GM21423 (cell line): Measurements from ENCODE around the gene ABCA3.

Experiments used
- ATAC-seq: cut with Tn5 transposase; IDR thresholded peaks from one replicate; pipeline ENCODE4 v1.9.1; 2021; ENCODE audit warnings: mild to moderate bottlenecking, moderate library complexity; ENCODE audit not compliant: unreplicated experiment

ABCA3 gene

DNA sequence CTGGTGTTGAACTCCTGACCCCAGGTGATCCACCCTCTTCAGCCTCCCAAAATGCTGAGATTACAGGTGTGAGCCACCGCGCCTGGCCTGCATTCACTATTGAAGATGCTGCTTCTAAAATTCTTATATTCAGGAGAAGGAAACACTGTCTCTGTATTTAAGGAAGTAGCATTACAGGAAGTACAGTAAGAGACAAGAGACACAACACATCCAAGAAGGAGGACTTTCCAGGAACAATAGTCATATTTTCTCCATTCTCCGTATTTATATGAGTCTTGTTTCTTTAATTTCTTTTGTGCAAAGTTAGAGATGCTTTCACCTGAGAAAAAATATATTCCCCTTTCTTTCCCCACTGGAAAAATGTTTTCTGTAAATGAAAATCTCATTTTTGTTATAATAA is 18.3 kb upstream of the ABCA3 start:
- ATAC-seq, result no peak

DNA sequence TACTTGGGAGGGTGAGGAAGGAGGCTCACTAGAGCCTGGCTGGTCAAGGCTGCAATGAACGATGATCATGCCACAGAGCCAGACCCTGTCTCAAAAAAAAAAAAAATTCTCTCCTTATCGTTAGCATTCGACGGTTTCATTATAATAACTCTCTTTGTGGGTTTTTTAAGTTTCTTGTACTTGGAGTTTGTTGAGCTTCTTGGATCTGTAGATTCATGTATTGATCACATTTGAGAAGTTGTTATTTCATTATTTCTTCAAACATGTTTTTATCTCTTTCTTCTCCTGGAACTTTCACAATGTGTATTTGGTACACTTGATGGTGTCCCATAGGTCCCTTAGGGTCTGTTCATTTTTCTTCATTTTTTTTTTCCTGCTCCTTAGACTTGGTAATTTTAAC is 16.8 kb upstream of the ABCA3 start:
- no peak for ATAC-seq

DNA sequence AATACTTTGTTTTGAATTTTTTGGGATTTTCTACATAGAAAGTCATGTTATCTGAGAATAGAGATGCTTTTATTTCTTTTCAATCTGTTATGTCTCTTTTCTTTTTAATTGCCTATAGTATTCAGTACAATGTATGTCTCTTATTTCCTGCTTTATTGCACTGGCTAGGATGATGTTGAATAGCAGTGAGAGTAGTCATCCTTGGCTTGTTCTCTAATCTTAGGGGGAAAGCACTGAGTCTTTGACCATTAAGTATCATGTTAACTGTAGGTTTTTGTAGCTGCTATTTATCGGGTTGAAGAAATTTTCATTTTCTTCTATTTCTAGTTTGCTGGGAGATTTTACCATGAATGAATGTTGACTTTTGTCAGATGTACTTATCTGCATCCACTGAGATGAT is 10.0 kb upstream of the ABCA3 start:
- no peak for ATAC-seq

DNA sequence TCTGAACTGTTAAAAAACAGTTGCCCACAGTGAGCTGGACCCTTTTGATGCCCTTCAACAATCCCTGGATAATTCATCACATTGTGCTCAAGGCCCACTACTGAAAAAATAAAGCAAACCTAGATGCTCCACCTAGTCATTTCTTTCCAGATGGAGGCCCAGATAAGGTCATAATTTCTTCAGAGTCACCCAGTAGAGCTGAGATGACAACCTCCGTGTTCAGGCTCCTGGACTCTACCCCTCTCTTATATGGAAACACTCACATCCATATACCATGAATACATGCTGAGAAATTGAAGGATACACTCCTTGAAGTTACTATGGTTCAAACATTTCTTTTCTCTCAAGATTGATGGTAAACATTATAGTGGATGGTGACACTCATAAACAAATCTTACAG is 2.7 kb upstream of the ABCA3 start:
- ATAC-seq, result no peak

DNA sequence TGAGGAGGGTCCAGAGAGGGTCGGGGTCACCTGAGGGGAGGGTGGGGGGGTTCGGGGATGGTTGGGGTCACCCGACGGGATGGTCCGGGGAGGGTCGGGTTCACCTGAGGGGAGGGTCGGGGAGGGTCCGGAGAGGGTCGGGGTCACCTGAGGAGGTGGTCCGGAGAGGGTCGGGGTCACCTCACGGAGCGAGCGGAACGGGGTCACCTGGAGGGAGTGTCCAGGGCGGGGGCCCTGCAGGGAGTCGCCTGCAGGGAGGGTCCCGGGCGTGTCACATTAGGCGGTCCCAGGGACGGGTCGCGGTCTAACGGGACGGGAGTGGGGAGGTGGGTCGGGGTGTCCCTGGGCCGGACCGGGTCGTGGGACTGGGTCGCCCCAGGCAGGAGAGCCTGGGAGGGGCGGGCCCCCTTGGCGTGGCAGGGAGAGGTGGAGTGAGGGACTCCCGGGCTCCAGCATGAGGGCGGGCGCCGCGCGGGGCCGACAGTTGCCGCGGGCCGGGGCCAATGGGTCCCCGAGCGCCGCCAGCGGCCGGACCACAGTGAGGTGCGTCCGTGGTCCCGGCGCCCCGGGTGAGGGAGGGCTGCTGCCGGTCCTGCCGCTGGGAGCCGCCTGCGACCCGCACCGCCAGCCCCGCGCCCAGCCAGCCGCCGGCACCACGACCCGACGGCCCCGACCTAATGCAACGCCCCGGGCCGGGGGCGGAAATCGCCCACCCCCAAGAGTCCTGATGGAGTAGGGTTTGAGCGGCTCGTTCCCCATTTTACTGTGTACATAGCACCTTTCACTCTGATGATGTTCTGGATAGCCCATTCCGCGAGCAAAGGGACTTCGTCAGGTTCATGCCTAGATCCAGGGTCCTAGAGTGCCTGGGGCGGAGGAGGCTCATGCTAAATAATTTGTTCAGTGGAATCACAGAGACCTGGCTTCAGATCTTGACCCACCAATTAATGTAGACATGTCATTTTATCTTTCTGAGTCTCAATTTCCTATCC is 1.2 kb upstream of the ABCA3 start:
- no peak for ATAC-seq

DNA sequence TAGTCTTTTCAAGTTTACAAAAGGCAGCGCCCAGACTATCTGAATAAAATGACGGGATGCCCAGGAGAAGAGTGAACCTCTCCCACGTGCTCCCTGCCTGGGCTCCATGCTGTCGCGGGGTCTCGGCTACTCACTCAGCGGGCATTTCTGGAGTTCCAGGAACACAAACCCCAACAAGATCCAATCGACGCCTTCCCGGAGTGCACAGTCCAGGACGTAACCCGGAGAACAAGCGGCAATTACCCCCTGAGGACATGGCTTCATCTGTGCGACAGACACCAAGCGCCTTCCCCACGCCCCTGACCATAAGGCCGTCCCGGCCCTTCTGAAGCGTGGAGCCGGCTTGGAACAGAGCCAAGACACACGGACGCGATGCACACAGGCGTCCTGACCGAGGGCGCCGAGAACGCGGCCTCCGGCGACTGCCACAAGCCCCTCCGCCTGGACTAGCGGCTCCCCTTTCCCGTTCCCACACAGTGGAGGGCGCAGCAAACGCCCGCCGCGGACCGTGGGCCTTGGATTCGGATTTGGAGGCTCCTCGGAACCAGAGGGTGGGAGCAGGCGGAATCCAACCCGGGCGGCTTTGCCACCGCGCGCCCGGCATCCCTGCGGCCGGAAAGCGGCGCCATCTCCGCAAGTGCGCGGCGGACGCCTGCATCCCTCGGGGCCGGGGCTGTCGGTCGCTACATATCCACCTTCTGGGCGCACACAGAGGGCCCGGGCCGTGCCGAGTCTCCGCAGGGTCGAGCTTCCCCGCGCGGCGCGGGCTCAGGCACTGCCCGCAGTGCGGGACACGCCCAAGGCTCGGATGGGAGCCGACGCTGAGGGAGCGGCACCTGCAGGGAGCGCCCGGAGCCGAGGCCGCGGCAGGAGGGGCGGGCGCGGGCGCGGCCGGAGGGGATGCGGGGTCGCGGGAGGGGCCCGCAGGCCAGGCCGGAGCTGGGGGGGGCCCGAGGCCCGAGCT is 725 bp downstream of the ABCA3 start:
- peak; percentile 23 for ATAC-seq

DNA sequence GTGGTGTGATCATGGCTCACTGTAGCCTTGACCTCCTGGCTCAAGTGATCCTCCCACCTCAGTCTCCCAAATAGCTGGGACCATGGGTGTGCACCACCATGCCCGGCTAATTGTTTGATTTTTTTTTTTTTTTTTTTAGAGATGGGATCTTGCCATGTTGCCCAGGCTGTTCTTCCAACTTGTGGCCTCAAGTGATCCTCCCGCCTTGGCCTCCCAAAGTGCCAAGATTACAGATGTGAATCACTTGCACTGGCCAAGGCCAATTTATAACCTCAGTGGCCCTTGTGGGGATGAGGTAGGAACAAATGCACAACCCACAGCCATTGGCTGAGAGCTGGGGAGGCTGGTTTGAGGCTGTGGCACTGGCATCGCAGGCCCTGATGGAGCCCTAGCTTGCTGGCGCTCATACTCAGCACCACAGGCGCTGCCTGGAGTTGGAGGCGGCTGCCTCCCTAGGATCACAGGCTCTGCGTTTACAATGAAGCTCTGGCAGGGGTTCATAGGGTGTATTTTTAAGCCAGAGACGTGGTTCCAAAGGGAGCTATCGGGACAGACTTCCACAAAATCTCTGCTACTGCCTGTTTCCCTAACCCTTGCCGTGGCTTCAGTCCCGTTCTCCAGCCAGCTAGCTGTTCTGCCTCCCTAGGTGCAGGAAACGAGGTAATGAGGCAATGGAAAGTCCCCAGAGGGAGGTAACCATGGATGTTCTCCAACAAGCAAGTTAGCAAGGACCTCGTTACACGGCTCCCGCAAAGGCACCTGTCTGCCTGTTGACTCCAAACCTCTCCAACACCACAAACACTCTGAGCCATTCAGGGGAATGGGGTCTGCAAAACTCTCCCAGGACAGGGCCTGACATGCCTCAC is 2.9 kb downstream of the ABCA3 start:
- ATAC-seq, result no peak

DNA sequence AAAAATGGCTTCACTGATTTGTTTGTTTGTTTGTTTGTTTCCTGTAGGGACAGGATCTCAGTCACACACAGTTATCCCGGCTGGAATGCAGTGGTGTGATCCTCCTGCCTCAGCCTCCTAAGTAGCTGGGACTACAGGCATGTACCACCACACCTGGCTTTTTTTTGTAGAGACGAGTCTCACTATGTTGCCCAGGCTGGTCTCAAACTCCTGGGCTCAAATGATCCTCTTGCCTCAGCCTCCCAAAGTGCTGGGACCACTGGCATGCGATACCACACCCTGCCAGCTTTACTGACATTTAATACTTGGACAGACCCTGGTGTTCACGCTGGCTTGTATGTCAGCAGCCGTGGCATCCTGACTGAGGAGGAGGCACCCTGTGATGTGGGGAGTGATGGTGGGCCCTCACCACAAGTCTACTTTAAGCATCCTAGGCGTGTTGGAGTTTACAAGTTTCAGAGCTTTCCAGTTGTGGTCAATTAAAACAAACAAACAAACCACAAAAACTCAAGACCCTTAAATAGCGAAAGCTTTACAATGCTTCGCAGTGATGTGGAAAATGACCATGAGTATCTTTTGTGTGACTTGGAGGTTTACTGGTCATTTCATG is 5.1 kb downstream of the ABCA3 start:
- no peak for ATAC-seq

DNA sequence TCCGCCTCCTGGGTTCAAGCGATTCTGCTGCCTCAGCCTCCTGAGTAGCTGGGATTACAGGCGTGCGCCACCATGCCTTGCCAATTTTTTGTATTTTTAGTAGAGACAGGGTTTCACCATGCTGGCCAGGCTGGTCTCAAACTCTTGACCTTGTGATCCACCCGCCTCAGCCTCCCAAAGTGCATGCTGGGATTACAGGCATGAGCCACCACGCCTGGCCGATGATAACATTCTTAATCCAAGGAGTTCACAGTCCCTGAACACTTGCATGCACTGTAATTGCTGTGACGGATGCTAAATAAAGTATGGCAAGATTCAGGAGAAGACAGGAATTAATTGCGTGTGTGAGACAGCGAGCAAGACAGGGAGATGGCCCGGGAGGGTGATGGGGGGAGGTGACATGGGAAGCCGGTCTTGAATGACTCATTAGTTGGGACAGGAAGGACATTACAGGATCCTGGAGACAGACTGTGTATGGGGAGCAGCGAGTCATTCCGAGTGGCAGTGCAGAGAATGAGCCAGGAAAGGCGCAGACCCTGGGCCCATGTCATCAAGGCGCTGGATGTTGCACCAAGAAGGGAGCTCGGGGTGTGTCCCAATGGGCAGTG is 6.7 kb downstream of the ABCA3 start:
- no peak for ATAC-seq

DNA sequence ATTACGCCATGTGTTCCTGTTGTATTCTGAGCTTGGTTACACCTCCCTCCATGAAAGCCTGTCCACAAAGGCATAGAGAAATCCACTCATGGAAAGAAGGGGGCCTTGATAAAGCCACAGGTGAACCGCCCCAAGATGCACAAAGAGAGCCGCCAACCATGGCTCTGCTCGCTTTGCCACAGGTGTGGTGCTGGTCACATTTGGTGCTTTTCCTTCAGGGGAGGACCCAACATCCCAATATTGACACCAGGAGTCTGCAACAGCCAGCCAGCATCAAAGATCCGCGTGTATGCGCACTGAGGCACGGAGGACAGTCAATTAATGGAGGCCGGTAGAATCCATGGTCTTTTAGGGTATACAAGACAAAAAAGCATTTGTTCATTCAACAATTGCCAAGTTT is 7.3 kb downstream of the ABCA3 start:
- ATAC-seq, result no peak

DNA sequence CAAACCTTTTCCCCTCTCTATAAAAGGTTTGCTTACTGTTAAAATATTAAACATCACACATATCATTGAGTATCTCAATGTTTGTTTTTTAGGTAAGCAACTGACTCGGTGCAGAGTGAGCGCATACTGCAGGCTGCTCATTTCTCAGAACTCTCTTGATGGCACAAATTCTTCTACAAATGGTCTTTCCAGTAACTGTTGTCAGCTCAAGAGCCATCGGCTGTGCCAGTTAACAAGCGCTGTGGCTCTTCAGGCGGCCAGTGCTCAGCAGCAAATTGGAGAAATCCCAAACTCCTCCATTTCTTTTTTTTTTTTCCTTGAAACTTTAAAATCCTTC is 8.6 kb downstream of the ABCA3 start:
- ATAC-seq, result no peak

DNA sequence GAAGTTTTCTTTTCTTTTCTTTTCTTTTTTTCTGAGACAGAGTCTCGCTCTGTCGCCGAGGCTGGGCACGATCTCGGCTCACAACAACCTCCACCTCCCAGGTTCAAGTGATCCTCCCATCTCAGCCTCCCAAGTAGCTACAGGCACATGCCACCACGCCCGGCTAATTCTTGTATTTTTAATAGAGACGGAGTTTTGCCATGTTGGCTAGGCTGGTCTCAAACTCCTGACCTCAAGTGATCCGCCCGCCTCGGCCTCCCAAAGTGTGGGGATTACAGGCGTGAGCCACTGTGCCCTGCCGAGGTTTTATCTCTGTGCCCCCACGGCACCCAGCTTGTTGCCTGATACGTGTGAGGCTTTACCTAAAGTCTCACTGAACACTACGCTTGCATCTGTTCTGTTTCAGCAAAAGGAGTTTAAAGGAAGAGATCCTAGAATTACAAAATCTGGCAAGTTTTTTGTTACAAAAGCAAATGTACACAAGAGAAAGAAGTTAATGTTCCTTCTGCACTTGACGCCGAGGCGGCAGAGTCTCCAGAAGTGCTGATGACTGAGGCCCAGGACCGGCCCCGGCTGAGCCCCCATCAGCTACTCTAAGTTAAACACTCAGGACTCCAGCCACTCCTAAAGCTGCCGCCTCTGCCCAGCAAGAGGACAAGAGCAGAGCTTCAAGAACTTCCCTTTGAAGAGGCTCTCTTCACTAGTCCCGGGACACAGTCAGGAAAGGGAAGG is 9.2 kb downstream of the ABCA3 start:
- no peak for ATAC-seq

DNA sequence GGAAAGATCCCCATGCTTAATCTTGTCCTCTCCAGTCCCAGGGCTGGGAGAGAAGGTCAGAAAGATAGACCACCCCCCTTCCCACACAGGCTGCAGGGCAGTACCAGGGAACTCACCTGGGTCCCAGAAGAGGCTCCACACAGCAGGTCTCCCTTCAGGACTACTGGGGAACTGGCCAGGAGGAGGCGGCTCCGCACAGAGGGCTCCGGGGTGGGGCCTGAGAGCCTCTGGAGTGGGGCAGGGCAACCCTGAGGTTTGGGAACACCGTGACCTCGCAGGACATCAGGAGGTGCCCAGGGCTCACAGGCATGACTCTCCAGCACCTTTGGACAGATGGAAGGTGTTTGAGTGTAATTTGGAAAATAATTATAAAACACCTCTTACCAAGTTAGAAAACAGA is 11.0 kb downstream of the ABCA3 start:
- no peak for ATAC-seq

DNA sequence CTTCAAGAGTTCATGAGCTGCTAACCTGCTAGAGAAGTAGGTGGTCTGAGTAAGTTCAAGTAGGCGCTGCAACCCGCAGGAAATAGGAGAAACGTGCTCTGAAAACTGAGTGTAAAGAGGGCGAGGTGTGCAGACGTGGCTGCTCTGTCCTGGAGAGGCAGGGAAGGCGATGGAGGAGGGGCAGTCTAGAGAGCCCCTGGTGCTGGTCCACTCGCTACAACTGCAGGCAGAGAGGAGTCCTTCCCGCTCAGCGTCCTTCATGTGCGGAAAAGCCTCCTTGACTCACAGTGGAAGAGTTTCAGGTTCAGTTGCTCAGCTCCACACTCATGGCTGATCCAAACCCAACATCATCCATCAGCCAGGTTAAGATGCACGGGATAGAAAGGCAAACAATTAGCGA is 12.1 kb downstream of the ABCA3 start:
- no peak for ATAC-seq

DNA sequence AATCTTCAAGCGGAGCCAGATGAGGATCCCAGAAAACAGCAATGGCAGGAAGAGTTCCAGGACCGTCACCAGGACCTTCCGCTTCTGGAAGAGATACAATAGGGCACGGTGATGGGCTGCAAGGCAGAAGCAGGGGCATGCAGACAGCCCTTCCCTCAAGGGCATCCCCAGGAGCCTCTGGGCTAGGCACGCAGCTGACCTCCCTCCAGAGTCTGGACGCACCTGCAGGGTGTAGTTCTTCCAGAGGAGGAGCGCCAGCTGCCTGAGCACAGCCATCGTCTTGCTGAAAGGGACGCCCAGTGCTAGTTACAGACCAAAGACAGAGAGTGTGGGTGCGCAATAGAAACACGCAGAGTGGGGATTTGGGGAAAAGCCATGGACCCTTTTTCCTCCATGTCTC is 14.3 kb downstream of the ABCA3 start:
- no peak for ATAC-seq

DNA sequence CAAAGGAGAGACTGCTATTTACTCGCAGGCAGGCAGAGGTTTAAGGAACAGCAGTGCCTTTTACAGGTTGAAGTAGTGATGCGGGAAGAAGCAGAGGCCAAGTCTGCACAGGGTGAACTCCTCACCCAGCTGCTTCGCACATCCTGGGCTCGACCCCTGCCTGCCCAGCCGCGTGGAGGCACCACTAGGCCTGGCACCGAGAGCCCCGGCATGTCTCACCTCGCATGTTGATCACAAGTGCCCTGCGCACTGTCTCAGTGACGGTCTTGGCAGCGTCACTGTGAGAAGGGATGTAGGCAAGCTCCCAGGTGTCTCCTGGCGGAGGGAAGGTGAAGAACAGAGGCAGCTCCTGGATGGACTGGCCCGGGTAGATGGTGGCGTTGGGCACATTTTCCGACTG is 14.7 kb downstream of the ABCA3 start:
- ATAC-seq, result no peak

DNA sequence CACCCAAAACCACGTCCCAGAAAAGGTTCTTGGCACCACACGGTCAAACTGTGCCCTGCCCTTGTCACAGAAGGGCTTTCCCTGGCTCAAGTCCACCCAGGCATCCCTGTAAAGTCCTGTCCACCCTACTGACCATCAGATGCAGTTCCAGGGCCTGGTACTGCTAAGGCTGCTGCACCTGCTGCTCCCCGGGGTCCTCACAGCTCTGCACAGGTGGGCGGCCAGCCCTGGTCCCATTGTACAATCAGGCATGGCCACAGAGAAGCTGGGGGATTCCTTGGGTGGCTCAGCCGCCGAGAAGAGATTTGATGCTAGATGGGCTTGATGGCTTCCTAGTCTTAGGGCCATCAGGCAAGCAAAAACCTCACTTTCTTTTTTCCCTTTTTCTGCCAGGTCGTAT is 15.3 kb downstream of the ABCA3 start:
- no peak for ATAC-seq

DNA sequence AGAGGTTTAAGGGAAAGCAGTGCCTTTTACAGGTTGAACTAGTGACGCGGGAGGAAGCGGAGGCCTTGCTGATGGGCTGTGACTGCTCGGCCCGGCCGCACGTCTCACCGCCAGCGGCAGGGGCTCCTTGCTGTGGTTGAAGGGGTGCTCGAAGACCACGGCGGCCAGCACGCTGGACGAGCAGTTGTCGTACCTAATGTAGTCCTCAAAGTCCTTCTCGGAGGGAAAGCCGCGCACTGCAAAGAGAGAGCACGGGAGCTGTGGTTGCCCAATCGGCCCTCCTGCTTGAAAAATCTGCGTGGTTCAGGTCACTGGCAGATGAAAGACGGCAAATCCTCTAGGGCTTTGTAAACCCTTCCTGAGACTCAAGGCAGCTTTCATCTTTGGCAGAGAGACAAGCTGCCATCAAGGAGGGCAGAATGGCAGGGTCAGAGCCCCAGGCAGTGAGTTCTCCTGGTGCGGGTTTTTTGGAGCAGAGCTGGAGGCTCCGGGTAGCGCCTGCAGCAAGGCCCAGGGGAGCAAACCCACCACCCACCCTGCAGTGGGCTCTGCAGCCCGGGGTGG is 16.1 kb downstream of the ABCA3 start:
- ATAC-seq, result no peak

DNA sequence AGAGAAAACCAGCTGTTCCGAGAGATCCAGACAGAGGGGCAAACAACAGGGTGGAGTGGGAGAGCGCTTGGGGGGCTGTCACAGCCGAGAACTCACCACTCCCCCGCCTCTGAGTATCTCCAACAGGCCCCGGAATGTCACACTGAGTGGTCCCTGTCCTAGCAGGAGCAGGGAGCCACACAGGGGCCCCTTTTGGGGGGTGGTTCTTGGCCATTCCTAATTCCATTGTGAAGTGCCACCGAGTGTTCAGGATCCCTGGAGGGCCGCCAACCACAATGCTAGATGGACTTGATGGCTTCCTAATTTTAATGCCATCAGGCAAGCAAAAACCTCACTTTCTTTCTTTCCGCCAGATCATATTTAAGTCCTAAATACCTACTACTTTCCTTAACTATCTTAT is 16.8 kb downstream of the ABCA3 start:
- no peak for ATAC-seq
